A673 (cell line): Measurements from ENCODE around the gene CDK4.

ENCODE experiments used
- CTCF ChIP-seq: fragments of 300-800, 200-600 bp; sonication (generic); conservative IDR thresholded peaks from 2 replicates; pipeline ENCODE4 v1.5.1; 2017; ENCODE audit warnings: low read depth, mild to moderate bottlenecking, antibody characterized with exemption, low read length, moderate library complexity, mixed read lengths
- EZH2 ChIP-seq: fragments of 200-600 bp; sonication (generic); IDR thresholded peaks from 2 replicates; pipeline ENCODE4 v1.6.1; 2017; ENCODE audit warnings: borderline replicate concordance, low read depth, mild to moderate bottlenecking, mixed read lengths, antibody characterized with exemption, low read length; ENCODE audit not compliant: poor library complexity, severe bottlenecking

DNA sequence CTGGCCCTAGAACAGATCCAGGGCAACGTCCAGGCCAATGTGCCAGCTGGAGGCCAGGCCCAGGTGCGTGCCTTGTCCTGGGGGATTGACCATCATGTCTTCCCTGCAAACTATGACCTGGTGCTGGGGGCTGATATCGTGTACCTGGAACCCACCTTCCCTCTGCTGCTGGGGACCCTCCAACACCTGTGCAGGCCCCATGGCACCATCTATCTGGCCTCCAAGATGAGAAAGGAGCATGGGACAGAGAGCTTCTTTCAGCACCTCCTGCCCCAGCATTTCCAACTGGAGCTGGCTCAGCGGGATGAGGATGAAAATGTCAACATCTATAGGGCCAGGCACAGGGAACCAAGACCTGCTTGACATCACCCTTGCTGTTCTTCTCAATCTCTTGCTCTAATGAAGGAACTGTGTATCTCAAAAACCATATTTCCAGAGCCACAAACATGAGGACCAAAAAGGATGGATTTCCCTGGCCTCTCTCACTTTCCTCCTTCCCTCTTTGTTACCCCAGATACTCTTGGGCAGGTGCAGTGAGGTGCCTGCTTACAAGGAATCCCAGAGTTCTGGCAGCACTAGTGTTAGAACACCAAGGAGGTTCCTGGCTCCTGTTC lies 28.3 kb upstream of the CDK4 start:
- TF ChIP-seq EZH2 (no peak), CTCF (no peak)
